Stomach (tissue), 9 donors: ENCODE results near the gene TMEM87B. TPM values are rescaled to one million over a fixed set of nuclear protein-coding genes. Genes with fewer than 3 reads are reported as not detected.

ENCODE experiments used
- DNase-seq, 2 donors: peaks; one replicate each; pipeline versions ENCODE4 v3.0.0 to v3.0.0-alpha.2; 2013 to 2019
- H3K27ac ChIP-seq, 5 donors: fragments of 200-600 bp in 4 of 5; sonication (generic) in 4 of 5; one replicate each; pipeline ENCODE4 v1.5.1; 2013 to 2019; ENCODE audit warnings: mild to moderate bottlenecking in 1 of 5, moderate library complexity in 1 of 5
- H3K27me3 ChIP-seq, 3 donors: fragments of 200-600 bp; sonication (generic); one replicate each; pipeline ENCODE4 v1.5.1; 2017 to 2019; ENCODE audit warnings: mixed run types in 1 of 3
- H3K36me3 ChIP-seq, 4 donors: fragments of 200-600 bp; sonication (generic); 1 replicate in 3 of 4; 2 replicates in 1 of 4; pipeline ENCODE4 v1.5.1; 2016 to 2019
- H3K4me1 ChIP-seq, 4 donors: fragments of 200-600 bp; sonication (generic); one replicate each; pipeline ENCODE4 v1.5.1; 2016 to 2019
- H3K4me3 ChIP-seq, 4 donors: fragments of 200-600 bp; sonication (generic) in 3 of 4; one replicate each; pipeline ENCODE4 v1.5.1; 2016 to 2019; ENCODE audit warnings: mild to moderate bottlenecking in 1 of 4
- H3K9me3 ChIP-seq, 4 donors: fragments of 200-600 bp; sonication (generic); one replicate each; pipeline ENCODE4 v1.5.1; 2016 to 2019
- CTCF ChIP-seq, 7 experiments: fragments of 450-650 bp in 4 of 7; fragments of 200-600 bp in 3 of 7; sonication (generic) in 3 of 7; IDR thresholded peaks; one replicate each; pipeline ENCODE4 v1.5.1; 2016 to 2019; ENCODE audit warnings: antibody characterized with exemption in 7 of 7, control low read depth in 2 of 7, mild to moderate bottlenecking in 1 of 7
- EP300 ChIP-seq: sonication (generic); formaldehyde crosslinking; IDR thresholded peaks from one replicate; pipeline ENCODE4 v1.6.1; 2017; ENCODE audit warnings: antibody characterized with exemption
- POLR2A ChIP-seq, 4 donors: fragments of 450-650 bp; IDR thresholded peaks; one replicate each; pipeline ENCODE4 v1.6.1; 2016; ENCODE audit warnings: antibody characterized with exemption in 4 of 4, control low read depth in 2 of 4, mild to moderate bottlenecking in 1 of 4, moderate library complexity in 1 of 4
- POLR2AphosphoS5 ChIP-seq, 3 donors: sonication (generic); formaldehyde crosslinking; IDR thresholded peaks; one replicate each; pipeline ENCODE4 v1.6.1; 2016; ENCODE audit warnings: antibody characterized with exemption in 3 of 3
- WGBS, 5 donors: extraction: QIAGEN DNeasy Blood & Tissue Kit in 3 of 5; methylation state at CpG; one replicate each; pipeline versions ENCODE4 v1.1.5 to v1.1.7; 2013 to 2018; 5-methylcytosine and 5-hydroxymethylcytosine counted together
- intact Hi-C: fragments of 100-400 bp; cut with DNase I; formaldehyde crosslinking; loops from one replicate; pipeline ENCODE4 v1.15.1; 2023; ENCODE audit warnings: low total_unique reads
- polyA plus RNA-seq, 3 donors: library from polyadenylated mRNA; stranded (reverse); fragments of 200-250 nt; gene quantifications; one replicate each; pipeline ENCODE4 v1.2.3, GENCODE V29; 2013
- total RNA-seq, 5 donors: library from RNA; depleted of rRNA; stranded (reverse); fragments of >200 nt; gene quantifications; one replicate each; pipeline versions ENCODE4 v1.1.0 to v1.2.3, GENCODE V29; 2014 to 2016
- donor health status: healthy with polysubstance abuse.
- donor health status: Bipolar disorder and iron deficiency.
- donor health status: healthy.

The TMEM87B gene
- total and polyA plus RNA-seq, 8 donors = 3.7 to 62.2 (median 16.1) TPM

- no peaks in the 10 kb centered on the region for H3K27me3 ChIP-seq
- no peak for DNase-seq
- TF ChIP-seq CTCF (IDR thresholded peaks at IDR 0.05) = no peak
- TF ChIP-seq EP300 = no peak
- TF ChIP-seq POLR2AphosphoS5 (IDR thresholded peaks at IDR 0.05) = no peak
- no peak for TF ChIP-seq POLR2A (IDR thresholded peaks at IDR 0.05)
- intact Hi-C loops = no loop called here
- no peak overlapping the region for H3K4me3 ChIP-seq
- peaks cover 5 to 69% (median 63%) of the 10 kb centered on the region in 4 donors for H3K36me3 ChIP-seq
- H3K27ac ChIP-seq = no peak overlapping the region
- 81 to 96% (median 92%) methylated on average over 2 of the region's 2 CpGs for WGBS, 5 donors
- no peaks in the 10 kb centered on the region for H3K9me3 ChIP-seq
- peaks cover 0 to 11% (median 0%) of the 10 kb centered on the region in 4 donors for H3K4me1 ChIP-seq
Measured at GRCh38 chr2:112007493-112007892, 47.6 kb upstream of the TMEM87B start.

GRCh38 chr2:112008910-112009485 lies 46.1 kb upstream of the TMEM87B start:
- no peak for TF ChIP-seq CTCF (IDR thresholded peaks at IDR 0.05)
- no peak for TF ChIP-seq POLR2A (IDR thresholded peaks at IDR 0.05)
- TF ChIP-seq EP300 = no peak
- TF ChIP-seq POLR2AphosphoS5 (IDR thresholded peaks at IDR 0.05) = no peak
- H3K27ac ChIP-seq = no peak overlapping the region
- intact Hi-C loops = no loop called here
- no peaks in the 10 kb centered on the region for H3K27me3 ChIP-seq
- DNase-seq = no peak
- H3K36me3 ChIP-seq = peaks cover 16 to 74% (median 67%) of the 10 kb centered on the region in 4 donors
- 57 to 72% (median 63%) methylated on average over 2 of the region's 2 CpGs for WGBS, 5 donors
- H3K9me3 ChIP-seq = no peaks in the 10 kb centered on the region
- H3K4me1 ChIP-seq = peaks cover 0 to 11% (median 0%) of the 10 kb centered on the region in 4 donors
- H3K4me3 ChIP-seq = no peak overlapping the region

GRCh38 chr2:112010751-112011150 lies 44.3 kb upstream of the TMEM87B start:
- no peaks in the 10 kb centered on the region for H3K9me3 ChIP-seq
- H3K4me1 ChIP-seq = peaks cover 0 to 9% (median 0%) of the 10 kb centered on the region in 4 donors
- intact Hi-C loops = no loop called here
- no peaks in the 10 kb centered on the region for H3K27me3 ChIP-seq
- WGBS, 5 donors = 69 to 80% (median 69%) methylated on average over 8 to 10 of the region's 10 CpGs
- H3K27ac ChIP-seq = no peak overlapping the region
- TF ChIP-seq CTCF (IDR thresholded peaks at IDR 0.05) = no peak
- TF ChIP-seq POLR2A (IDR thresholded peaks at IDR 0.05) = no peak
- TF ChIP-seq EP300 = no peak
- TF ChIP-seq POLR2AphosphoS5 (IDR thresholded peaks at IDR 0.05) = no peak
- no peak for DNase-seq
- no peak overlapping the region for H3K4me3 ChIP-seq
- peaks cover 16 to 67% (median 61%) of the 10 kb centered on the region in 4 donors for H3K36me3 ChIP-seq

- WGBS, 5 donors = 71 to 86% (median 74%) methylated on average over 5 of the region's 5 CpGs
- DNase-seq = no peak
- Histone ChIP-seq H3K27ac (no peak overlapping the region), H3K27me3 (no peaks in the 10 kb centered on the region), H3K4me1 (peaks cover 0 to 7% (median 0%) of the 10 kb centered on the region in 4 donors), H3K9me3 (no peaks in the 10 kb centered on the region), H3K36me3 (peaks cover 16 to 71% (median 65%) of the 10 kb centered on the region in 4 donors), H3K4me3 (no peak overlapping the region)
- TF ChIP-seq POLR2A (IDR thresholded peaks at IDR 0.05) (no peak), POLR2AphosphoS5 (IDR thresholded peaks at IDR 0.05) (no peak)
- intact Hi-C loops = no loop called here
Measured at GRCh38 chr2:112012556-112012955, 42.5 kb upstream of the TMEM87B start.

- DNase-seq = no peak
- Histone ChIP-seq H3K4me1 (peaks cover 0 to 6% (median 0%) of the 10 kb centered on the region in 4 donors), H3K9me3 (no peaks in the 10 kb centered on the region), H3K27me3 (no peaks in the 10 kb centered on the region), H3K4me3 (no peak overlapping the region), H3K27ac (no peak overlapping the region), H3K36me3 (peaks cover 2 to 67% (median 46%) of the 10 kb centered on the region in 4 donors)
- 90 to 94% (median 92%) methylated on average over 8 of the region's 8 CpGs for WGBS, 5 donors
- intact Hi-C loops = no loop called here
- no peak for TF ChIP-seq POLR2AphosphoS5 (IDR thresholded peaks at IDR 0.05)
- no peak for TF ChIP-seq POLR2A (IDR thresholded peaks at IDR 0.05)
Measured at GRCh38 chr2:112018846-112019245, 36.2 kb upstream of the TMEM87B start.
